ENCODE data around the gene PTPRK. TPM values are rescaled to one million over a fixed set of nuclear protein-coding genes. Genes with fewer than 3 reads are reported as not detected.

The PTPRK gene
- total RNA-seq, 2 donors from 2014 or later = 33.7 to 36.0 TPM

GRCh38 chr6:128415387-128415786 lies 105.0 kb downstream of the PTPRK start:
- H3K27me3 ChIP-seq (replicated peaks; ENCODE audit: insufficient read depth) = no peaks in the 10 kb centered on the region
- no peak for TF ChIP-seq CTCF (IDR thresholded peaks at IDR 0.05)
- H3K36me3 ChIP-seq = no peaks in the 10 kb centered on the region
- H3K4me3 ChIP-seq = no peak overlapping the region
- H3K4me1 ChIP-seq (ENCODE audit: control insufficient read depth in 1 of 2, low read depth in 2 of 2) = peaks cover 0 to 12% of the 10 kb centered on the region in 2 donors
- no peak for DNase-seq (ENCODE audit: low spot score)
- H3K9me3 ChIP-seq = no peaks in the 10 kb centered on the region
- no peak overlapping the region for H3K27ac ChIP-seq
- ATAC-seq (ENCODE audit: insufficient number of reproducible peaks, low FRiP score, low read depth) = no peak

GRCh38 chr6:128414943-128415342 lies 105.5 kb downstream of the PTPRK start:
- Histone ChIP-seq H3K27ac (no peak overlapping the region), H3K4me3 (no peak overlapping the region), H3K27me3 (replicated peaks; ENCODE audit: insufficient read depth) (no peaks in the 10 kb centered on the region), H3K36me3 (no peaks in the 10 kb centered on the region), H3K9me3 (no peaks in the 10 kb centered on the region), H3K4me1 (ENCODE audit: control insufficient read depth in 1 of 2, low read depth in 2 of 2) (peaks cover 0 to 12% of the 10 kb centered on the region in 2 donors)
- ATAC-seq (ENCODE audit: insufficient number of reproducible peaks, low FRiP score, low read depth) = no peak
- no peak for DNase-seq (ENCODE audit: low spot score)
- TF ChIP-seq CTCF (IDR thresholded peaks at IDR 0.05) = no peak

GRCh38 chr6:128413291-128413690 lies 107.1 kb downstream of the PTPRK start:
- no peak for DNase-seq (ENCODE audit: low spot score)
- no peak for ATAC-seq (ENCODE audit: insufficient number of reproducible peaks, low FRiP score, low read depth)

GRCh38 chr6:128412680-128413079 lies 107.7 kb downstream of the PTPRK start:
- TF ChIP-seq CTCF (IDR thresholded peaks at IDR 0.05) = no peak
- no peak overlapping the region for H3K27ac ChIP-seq
- H3K27me3 ChIP-seq (replicated peaks; ENCODE audit: insufficient read depth) = no peaks in the 10 kb centered on the region
- no peaks in the 10 kb centered on the region for H3K36me3 ChIP-seq
- H3K4me3 ChIP-seq = no peak overlapping the region
- DNase-seq (ENCODE audit: low spot score) = no peak
- no peaks in the 10 kb centered on the region for H3K9me3 ChIP-seq
- no peak for ATAC-seq (ENCODE audit: insufficient number of reproducible peaks, low FRiP score, low read depth)
- peaks cover 0 to 7% of the 10 kb centered on the region in 2 donors for H3K4me1 ChIP-seq (ENCODE audit: control insufficient read depth in 1 of 2, low read depth in 2 of 2)

More at GRCh38 chr6:128413291-128413690, 107.1 kb downstream of the PTPRK start:
- Histone ChIP-seq H3K27me3 (replicated peaks; ENCODE audit: insufficient read depth) (no peaks in the 10 kb centered on the region), H3K36me3 (no peaks in the 10 kb centered on the region), H3K27ac (no peak overlapping the region), H3K4me3 (no peak overlapping the region), H3K9me3 (no peaks in the 10 kb centered on the region), H3K4me1 (ENCODE audit: control insufficient read depth in 1 of 2, low read depth in 2 of 2) (peaks cover 0 to 12% of the 10 kb centered on the region in 2 donors)
- no peak for TF ChIP-seq CTCF (IDR thresholded peaks at IDR 0.05)

GRCh38 chr6:128410584-128410983 lies 109.8 kb downstream of the PTPRK start:
- no peak for ATAC-seq (ENCODE audit: insufficient number of reproducible peaks, low FRiP score, low read depth)

More at GRCh38 chr6:128410584-128410983, 109.8 kb downstream of the PTPRK start:
- TF ChIP-seq CTCF (IDR thresholded peaks at IDR 0.05) = no peak
- no peak overlapping the region for H3K4me3 ChIP-seq
- H3K27ac ChIP-seq = no peak overlapping the region
- no peak for DNase-seq (ENCODE audit: low spot score)
- H3K9me3 ChIP-seq = no peaks in the 10 kb centered on the region
- no peaks in the 10 kb centered on the region for H3K27me3 ChIP-seq (replicated peaks; ENCODE audit: insufficient read depth)
- no peaks in the 10 kb centered on the region for H3K4me1 ChIP-seq (ENCODE audit: control insufficient read depth in 1 of 2, low read depth in 2 of 2)
- H3K36me3 ChIP-seq = no peaks in the 10 kb centered on the region

Data from thoracic aorta (tissue), 2 donors.